H1 (cell line): ENCODE data around the gene B3GALT6. TPM values are rescaled to one million over a fixed set of nuclear protein-coding genes. Genes with fewer than 3 reads are reported as not detected.

Source experiments
- CTCF ChIA-PET: fragments of 300-600 bp; sonication (Branson Sonifier 250); formaldehyde crosslinking; loops from one replicate; lab custom pipeline; 2021; ENCODE audit not compliant: partially characterized antibody; lab: Charles Lee
- POLR2A ChIA-PET: fragments of 300-600 bp; sonication (Branson Sonifier 250); formaldehyde crosslinking; loops from one replicate; lab custom pipeline; 2021; ENCODE audit warnings: inconsistent platforms; ENCODE audit not compliant: partially characterized antibody; lab: Charles Lee
- DNase-seq, 2 experiments: peaks; one replicate each; pipeline versions ENCODE4 v3.0.0 to v3.0.0-alpha.2; 2010 to 2022; ENCODE audit warnings: low spot score in 2 of 2, low read depth in 1 of 2, mixed read lengths in 1 of 2
- FAIRE-seq: peaks from 2 replicates; lab custom pipeline; 2011; peaks lifted over from hg19 to GRCh38; lab: Jason Lieb, UNC
- H2AFZ ChIP-seq: 2 replicates; pipeline ENCODE4 v1.8.1; 2012; ENCODE audit warnings: low read length, inconsistent platforms
- H2AK5ac ChIP-seq: 2 replicates; pipeline ENCODE4 v1.6.1; 2013; ENCODE audit warnings: low read depth, low read length
- H2BK120ac ChIP-seq: replicated peaks from 2 replicates; pipeline ENCODE3; 2013; ENCODE audit warnings: low read depth, low read length, inconsistent platforms
- H2BK12ac ChIP-seq: 2 replicates; pipeline ENCODE4 v1.6.1; 2013; ENCODE audit warnings: low read depth, low read length
- H2BK15ac ChIP-seq: 2 replicates; pipeline ENCODE4 v1.6.1; 2013; ENCODE audit warnings: low read length
- H2BK20ac ChIP-seq: 2 replicates; pipeline ENCODE4 v1.6.1; 2013; ENCODE audit warnings: low read length
- H2BK5ac ChIP-seq: 2 replicates; pipeline ENCODE4 v1.6.1; 2013; ENCODE audit warnings: low read depth, low read length
- H3K14ac ChIP-seq: 2 replicates; pipeline ENCODE4 v1.6.1; 2013; ENCODE audit warnings: inconsistent platforms; ENCODE audit not compliant: insufficient read length
- H3K18ac ChIP-seq: 2 replicates; pipeline ENCODE4 v1.6.1; 2013; ENCODE audit warnings: low read length; ENCODE audit errors: extremely low read depth
- H3K23ac ChIP-seq: 2 replicates; pipeline ENCODE4 v1.6.1; 2013; ENCODE audit warnings: inconsistent platforms; ENCODE audit not compliant: insufficient read length
- H3K23me2 ChIP-seq: 2 replicates; pipeline ENCODE4 v1.6.1; 2013; ENCODE audit warnings: low read depth, low read length
- H3K27ac ChIP-seq: 2 replicates; pipeline ENCODE4 v1.6.1; 2011; ENCODE audit warnings: low read depth, low read length, inconsistent platforms
- H3K27me3 ChIP-seq, 4 experiments: replicated peaks in 1 of 4; 1 replicate in 1 of 4; 2 replicates in 3 of 4; pipeline versions ENCODE4 v1.6.1 to v1.8.1; 2011 to 2013; ENCODE audit warnings: low read length in 3 of 4, mild to moderate bottlenecking in 3 of 4, inconsistent platforms in 2 of 4, mixed read lengths in 2 of 4, moderate library complexity in 1 of 4; ENCODE audit not compliant: control insufficient read depth in 3 of 4, insufficient read depth in 3 of 4; ENCODE audit errors: extremely low read depth in 1 of 4
- H3K36me3 ChIP-seq, 4 experiments: 2 replicates each; pipeline versions ENCODE4 v1.6.1 to v1.8.1; 2011 to 2013; ENCODE audit warnings: mild to moderate bottlenecking in 4 of 4, low read length in 3 of 4, moderate library complexity in 2 of 4, control low read depth in 1 of 4, inconsistent platforms in 1 of 4; ENCODE audit not compliant: insufficient read depth in 4 of 4, control insufficient read depth in 2 of 4
- H3K4ac ChIP-seq: replicated peaks from 2 replicates; pipeline ENCODE3; 2013; ENCODE audit warnings: low read length, low read depth, mixed read lengths, inconsistent platforms; ENCODE audit not compliant: insufficient read length
- H3K4me1 ChIP-seq, 4 experiments: replicated peaks in 1 of 4; 1 replicate in 1 of 4; 2 replicates in 3 of 4; pipeline versions ENCODE4 v1.6.1 to v1.8.1; 2011 to 2013; ENCODE audit warnings: low read length in 3 of 4, inconsistent platforms in 2 of 4, mixed read lengths in 1 of 4; ENCODE audit not compliant: insufficient read depth in 4 of 4, control insufficient read depth in 3 of 4
- H3K4me2 ChIP-seq, 2 experiments: 2 replicates each; pipeline versions ENCODE4 v1.6.1 to v1.8.1; 2011 to 2013; ENCODE audit warnings: low read depth in 2 of 2, low read length in 2 of 2, control low read depth in 1 of 2, inconsistent platforms in 1 of 2, mild to moderate bottlenecking in 1 of 2; ENCODE audit not compliant: insufficient read depth in 1 of 2
- H3K4me3 ChIP-seq, 4 experiments: fragments of 200-600, 300-600 bp in 1 of 4; sonication (generic), shearing (Covaris generic), sonication (Bioruptor Twin) in 1 of 4; 2 replicates each; pipeline versions ENCODE4 v1.5.1 to v1.8.1; 2011 to 2016; ENCODE audit warnings: low read length in 4 of 4, low read depth in 3 of 4, control low read depth in 2 of 4, inconsistent platforms in 2 of 4, mild to moderate bottlenecking in 2 of 4, mixed read lengths in 1 of 4, moderate library complexity in 1 of 4; ENCODE audit not compliant: insufficient read depth in 2 of 4; ENCODE audit errors: extremely low read depth in 1 of 4
- H3K56ac ChIP-seq: replicated peaks from 2 replicates; pipeline ENCODE3; 2013; ENCODE audit warnings: low read depth, mild to moderate bottlenecking, mixed read lengths, low read length, inconsistent platforms; ENCODE audit not compliant: insufficient read length
- H3K79me1 ChIP-seq: 2 replicates; pipeline ENCODE4 v1.6.1; 2013; ENCODE audit warnings: low read depth, low read length, control low read depth
- H3K79me2 ChIP-seq, 2 experiments: 2 replicates each; pipeline versions ENCODE4 v1.6.1 to v1.8.1; 2012 to 2013; ENCODE audit warnings: low read length in 2 of 2, mild to moderate bottlenecking in 2 of 2, inconsistent platforms in 1 of 2; ENCODE audit not compliant: insufficient read depth in 2 of 2, control insufficient read depth in 1 of 2
- H3K9ac ChIP-seq, 4 experiments: replicated peaks in 1 of 4; 1 replicate in 1 of 4; 2 replicates in 3 of 4; pipeline versions ENCODE4 v1.6.1 to v1.8.1; 2011 to 2013; ENCODE audit warnings: low read depth in 3 of 4, low read length in 3 of 4, control low read depth in 2 of 4, mild to moderate bottlenecking in 2 of 4, moderate library complexity in 2 of 4, inconsistent platforms in 1 of 4; ENCODE audit errors: extremely low read depth in 1 of 4
- H3K9me3 ChIP-seq, 2 experiments: 2 replicates each; pipeline versions ENCODE4 v1.6.1 to v1.8.1; 2012 to 2013; ENCODE audit warnings: mild to moderate bottlenecking in 2 of 2, moderate library complexity in 2 of 2, control low read depth in 1 of 2, inconsistent platforms in 1 of 2, low read depth in 1 of 2, low read length in 1 of 2, mixed read lengths in 1 of 2; ENCODE audit not compliant: insufficient read depth in 2 of 2
- H4K20me1 ChIP-seq, 2 experiments: replicated peaks in 1 of 2; 2 replicates each; pipeline versions ENCODE3 to v1.8.1; 2011 to 2013; ENCODE audit warnings: inconsistent platforms in 2 of 2, low read length in 2 of 2, mild to moderate bottlenecking in 1 of 2; ENCODE audit not compliant: insufficient read depth in 2 of 2, control insufficient read depth in 1 of 2
- H4K5ac ChIP-seq: 2 replicates; pipeline ENCODE4 v1.6.1; 2013; ENCODE audit warnings: low read length, low read depth, mixed read lengths, inconsistent platforms; ENCODE audit not compliant: insufficient read length
- H4K8ac ChIP-seq: 2 replicates; pipeline ENCODE4 v1.8.0; 2013; ENCODE audit warnings: mild to moderate bottlenecking, moderate library complexity, low read length, inconsistent platforms; ENCODE audit not compliant: insufficient read depth; ENCODE audit errors: extremely low read depth
- H4K91ac ChIP-seq: replicated peaks from 2 replicates; pipeline ENCODE3; 2013; ENCODE audit warnings: low read length, mixed read lengths, inconsistent platforms; ENCODE audit not compliant: insufficient read length
- CREB1 ChIP-seq: IDR thresholded peaks from 2 replicates; pipeline ENCODE4 v1.6.1; 2012; ENCODE audit warnings: inconsistent platforms
- JUN ChIP-seq: IDR thresholded peaks from 2 replicates; pipeline ENCODE4 v1.6.1; 2011; ENCODE audit warnings: low read depth, mild to moderate bottlenecking, improper control_type of control experiment, low read length
- POU5F1 ChIP-seq: IDR thresholded peaks from 2 replicates; pipeline ENCODE4 v1.6.1; 2011; ENCODE audit warnings: low read depth, mild to moderate bottlenecking, low read length, moderate library complexity
- SP4 ChIP-seq: IDR thresholded peaks from 2 replicates; pipeline ENCODE4 v1.6.1; 2012; ENCODE audit warnings: low read length, inconsistent platforms
- WGBS, 2 experiments: shearing (Covaris generic) in 1 of 2; methylation state at CpG; one replicate each; pipeline versions ENCODE4 v1.1.6 to v1.1.7; 2013 to 2015; ENCODE audit warnings: low lambda C conversion rate in 2 of 2, mixed read lengths in 2 of 2, inconsistent platforms in 1 of 2, low coverage in 1 of 2, missing lambda C conversion rate in 1 of 2; ENCODE audit not compliant: insufficient replicate concordance in 2 of 2, insufficient coverage in 1 of 2, insufficient read length in 1 of 2; ENCODE audit errors: extremely low coverage in 1 of 2, missing lambda C conversion rate in 1 of 2; 5-methylcytosine and 5-hydroxymethylcytosine counted together
- polyA plus RNA-seq, 7 experiments: library from polyadenylated mRNA; depleted of rRNA in 3 of 7; stranded (reverse) in 5 of 7; unstranded in 2 of 7; fragments of >200 nt in 5 of 7; fragments of 200-250 nt in 2 of 7; gene quantifications; 1 replicate in 5 of 7; 2 replicates in 1 of 7; 4 replicates in 1 of 7; pipeline versions ENCODE4 v1.2.1 to v1.2.3, GENCODE V29; 2011 to 2013; ENCODE audit warnings: missing spikeins in 2 of 7, mixed read lengths in 2 of 7
- total RNA-seq: library from RNA; stranded (reverse); fragmentation: NEBNext Ultra II Directional; extraction: Animal tissue kit (Norgen Biotek cat#: 25700); gene quantifications from 2 replicates; pipeline ENCODE4 v1.2.1, GENCODE V29; 2021

B3GALT6 gene
- total and polyA plus RNA-seq, 2 of the 8 experiments (the other 6 are each of a cell fraction or from before 2014, with no cell fraction given), result 18.4 to 20.4 TPM

GRCh38 chr1:1280782-1281481 lies 48.9 kb downstream of the B3GALT6 start:
- H2BK20ac ChIP-seq, result no peak overlapping the region
- no peaks in the 10 kb centered on the region for H3K36me3 ChIP-seq
- no peak overlapping the region for H2AK5ac ChIP-seq
- H3K23me2 ChIP-seq, result no peaks in the 10 kb centered on the region
- no peak overlapping the region for H2BK5ac ChIP-seq
- no peak overlapping the region for H3K27ac ChIP-seq
- no peak overlapping the region for H3K4me2 ChIP-seq
- H3K79me1 ChIP-seq, result no peaks in the 10 kb centered on the region
- H4K20me1 ChIP-seq, result no peaks in the 10 kb centered on the region
- H2BK120ac ChIP-seq, result no peak overlapping the region
- no peak overlapping the region for H4K91ac ChIP-seq
- H2BK12ac ChIP-seq, result no peak overlapping the region
- no peak overlapping the region for H3K23ac ChIP-seq
- H2AFZ ChIP-seq, result no peak overlapping the region
- H3K18ac ChIP-seq, result no peak overlapping the region
- H4K5ac ChIP-seq, result no peak overlapping the region
- H3K9me3 ChIP-seq, result no peaks in the 10 kb centered on the region
- no peak overlapping the region for H3K4ac ChIP-seq
- H3K56ac ChIP-seq, result no peak overlapping the region
- H3K79me2 ChIP-seq, result no peaks in the 10 kb centered on the region
- H3K4me1 ChIP-seq, result peaks cover 0 to 2% (median under 1%) of the 10 kb centered on the region in 4 experiments; a peak in 1 of 7 replicates
- POLR2A ChIA-PET, result interaction anchor here (1.2 kb wide), 1 partner anchor 13 kb away, joined by 3 read pairs; no protein-coding TSS in a partner anchor
- H2BK15ac ChIP-seq, result no peak overlapping the region
- H3K4me3 ChIP-seq, result no peak overlapping the region
- CTCF ChIA-PET, result interaction anchor here (0.6 to 6.1 kb wide), 5 partner anchors 10 to 278 kb away, joined by 3 to 38 read pairs (median 3); no protein-coding TSS in a partner anchor
- no peak for DNase-seq
- no peak overlapping the region for H3K14ac ChIP-seq
- WGBS, 2 experiments, result 90% methylated on average over 17 of the region's 21 CpGs; no CpG with 5 or more reads in 1 of the 2 experiments
- no peak overlapping the region for H4K8ac ChIP-seq
- no peak overlapping the region for H3K9ac ChIP-seq
- FAIRE-seq, result no peak
- H3K27me3 ChIP-seq, result no peaks in the 10 kb centered on the region
- TF ChIP-seq POU5F1, result no peak
- TF ChIP-seq CREB1, result no peak
- TF ChIP-seq JUN, result no peak
- TF ChIP-seq SP4, result no peak
